GM12878 (cell line): ENCODE results near the gene DCDC1. TPM values are rescaled to one million over a fixed set of nuclear protein-coding genes. Genes with fewer than 3 reads are reported as not detected.

Experiments
- ATAC-seq: fragments of 200-7000 bp; cut with Tn5 transposase; 3 replicates; pipeline ENCODE4 v1.9.1; 2020; ENCODE audit warnings: mild to moderate bottlenecking, moderate library complexity
- BruUV-seq: library from RNA; stranded (reverse); fragments of 400-500 nt; replicated peaks from 2 replicates; lab custom pipeline; 2021; lab: Mats Ljungman, UMichigan
- CTCF ChIA-PET: fragments of 300-600 bp; sonication (Branson Sonifier 250); formaldehyde crosslinking; extraction: SDS; loops from one replicate; lab custom pipeline; 2021; ENCODE audit warnings: inconsistent platforms; lab: Yijun Ruan, JAX
- POLR2A ChIA-PET: fragments of 350-600 bp; formaldehyde crosslinking; extraction: SDS; loops from one replicate; lab custom pipeline; 2021; ENCODE audit warnings: inconsistent platforms; lab: Charles Lee
- RAD21 ChIA-PET: fragments of 300-600 bp; sonication (Branson Sonifier 250); formaldehyde crosslinking; loops from one replicate; lab custom pipeline; 2023; ENCODE audit warnings: antibody characterized with exemption; ENCODE audit not compliant: unreplicated experiment; lab: Charles Lee
- SMC1A ChIA-PET: fragments of 300-600 bp; sonication (Branson Sonifier 250); formaldehyde crosslinking; loops from one replicate; lab custom pipeline; 2023; ENCODE audit not compliant: unreplicated experiment, uncharacterized antibody; lab: Charles Lee
- DNase-seq: peaks from one replicate; pipeline ENCODE4 v3.0.0-alpha.2; 2011; ENCODE audit warnings: low read depth, low spot score
- FAIRE-seq: peaks from 3 replicates; lab custom pipeline; 2011; peaks lifted over from hg19 to GRCh38; lab: Jason Lieb, UNC
- H2AFZ ChIP-seq: 2 replicates; pipeline ENCODE4 v1.6.0; 2011; ENCODE audit warnings: low read depth, low read length, control low read depth; ENCODE audit not compliant: control insufficient read depth
- H3K27ac ChIP-seq: 2 replicates; pipeline ENCODE4 v1.5.1; 2011; ENCODE audit warnings: control low read depth; ENCODE audit not compliant: control insufficient read depth, insufficient read depth
- H3K27me3 ChIP-seq, 2 experiments: replicated peaks in 1 of 2; 2 replicates each; pipeline versions ENCODE4 v1.6.0 to v1.6.1; 2011; ENCODE audit warnings: low read length in 1 of 2; ENCODE audit not compliant: control insufficient read depth in 2 of 2, insufficient read depth in 2 of 2
- H3K36me3 ChIP-seq, 2 experiments: 2 replicates each; pipeline ENCODE4 v1.5.1; 2011; ENCODE audit warnings: low read length in 1 of 2; ENCODE audit not compliant: control insufficient read depth in 2 of 2, insufficient read depth in 2 of 2
- H3K4me1 ChIP-seq: 2 replicates; pipeline ENCODE4 v1.6.1; 2011; ENCODE audit warnings: mild to moderate bottlenecking, low read length, moderate library complexity, mixed read lengths; ENCODE audit not compliant: control insufficient read depth, insufficient read depth
- H3K4me2 ChIP-seq: 2 replicates; pipeline ENCODE4 v1.6.0; 2011; ENCODE audit warnings: control low read depth; ENCODE audit not compliant: control insufficient read depth, insufficient read depth
- H3K4me3 ChIP-seq: fragments of 200-600 bp; sonication (generic); 2 replicates; pipeline ENCODE4 v1.5.1; 2016
- H3K79me2 ChIP-seq: 2 replicates; pipeline ENCODE4 v1.6.0; 2011; ENCODE audit warnings: low read length; ENCODE audit not compliant: control insufficient read depth, insufficient read depth
- H3K9ac ChIP-seq: 2 replicates; pipeline ENCODE4 v1.8.0; 2011; ENCODE audit warnings: low read length, control low read depth, mixed read lengths; ENCODE audit not compliant: control insufficient read depth, insufficient read depth
- H3K9me3 ChIP-seq: replicated peaks from 3 replicates; pipeline ENCODE4 v1.5.1; 2011; ENCODE audit warnings: mild to moderate bottlenecking, low read length; ENCODE audit not compliant: control insufficient read depth, insufficient read depth
- H4K20me1 ChIP-seq: 2 replicates; pipeline ENCODE4 v1.6.0; 2011; ENCODE audit not compliant: control insufficient read depth, insufficient read depth
- ATF7 ChIP-seq: fragments of 450-650 bp; IDR thresholded peaks from 2 replicates; pipeline ENCODE4 v1.6.1; 2016; ENCODE audit warnings: low read depth, mild to moderate bottlenecking
- CBX3 ChIP-seq: fragments of 200-600 bp; sonication (generic); IDR thresholded peaks from 2 replicates; pipeline ENCODE4 v1.6.1; 2016; ENCODE audit warnings: low read depth, borderline replicate concordance
- DPF2 ChIP-seq: fragments of 450-650 bp; IDR thresholded peaks from 2 replicates; pipeline ENCODE4 v1.6.1; 2017; ENCODE audit warnings: mild to moderate bottlenecking
- HDAC2 ChIP-seq: fragments of 200-600 bp; sonication (generic); IDR thresholded peaks from 2 replicates; pipeline ENCODE4 v1.6.1; 2017
- LARP7 ChIP-seq: fragments of 450-650 bp; IDR thresholded peaks from 2 replicates; pipeline ENCODE4 v1.6.1; 2017; ENCODE audit warnings: mild to moderate bottlenecking
- MAX ChIP-seq: IDR thresholded peaks from 2 replicates; pipeline ENCODE4 v1.6.1; 2012; ENCODE audit warnings: low read depth, low read length, improper control_type of control experiment
- POU2F2 ChIP-seq: IDR thresholded peaks from 3 replicates; pipeline ENCODE4 v1.6.1; 2011; ENCODE audit warnings: low read depth, mild to moderate bottlenecking, low read length, borderline replicate concordance
- RBBP5 ChIP-seq: fragments of 200-600 bp; sonication (generic); conservative IDR thresholded peaks from 2 replicates; pipeline ENCODE4 v1.6.1; 2016
- RFX5 ChIP-seq: IDR thresholded peaks from 2 replicates; pipeline ENCODE4 v1.6.1; 2011; ENCODE audit warnings: low read depth, low read length, improper control_type of control experiment
- SMARCA5 ChIP-seq: fragments of 450-650 bp; IDR thresholded peaks from 2 replicates; pipeline ENCODE4 v1.6.1; 2017; ENCODE audit warnings: mild to moderate bottlenecking
- SUPT20H ChIP-seq: IDR thresholded peaks from 2 replicates; pipeline ENCODE4 v1.6.1; 2011; ENCODE audit warnings: low read depth, mild to moderate bottlenecking, low read length, moderate library complexity, borderline replicate concordance; ENCODE audit not compliant: control insufficient read depth
- TBL1XR1 ChIP-seq: IDR thresholded peaks from 2 replicates; pipeline ENCODE4 v1.6.1; 2012; ENCODE audit warnings: low read depth, low read length, improper control_type of control experiment
- ZNF622 ChIP-seq: fragments of 450-650 bp; IDR thresholded peaks from 2 replicates; pipeline ENCODE4 v1.6.1; 2017; ENCODE audit warnings: mild to moderate bottlenecking, inconsistent platforms
- WGBS: methylation state at CpG from one replicate; pipeline ENCODE4 v1.1.6; 2016; ENCODE audit warnings: low lambda C conversion rate; ENCODE audit not compliant: insufficient replicate concordance, insufficient coverage; ENCODE audit errors: missing lambda C conversion rate; 5-methylcytosine and 5-hydroxymethylcytosine counted together
- in situ Hi-C: fragments of 300-500 bp; cut with MboI; formaldehyde crosslinking; loops from 9 replicates; pipeline ENCODE4 v1.14.3; 2018; ENCODE audit warnings: mixed read lengths
- intact Hi-C: fragments of 100-400 bp; cut with micrococcal nuclease; formaldehyde crosslinking; loops from one replicate; pipeline ENCODE4 v1.14.2; 2022; ENCODE audit not compliant: unreplicated experiment
- polyA plus RNA-seq, 11 experiments: library from polyadenylated mRNA; depleted of rRNA in 4 of 11; unstranded in 6 of 11; stranded (reverse) in 5 of 11; fragments of >200 nt; fragmentation: Nextera tagmentation in 4 of 11; fragmentation: Illumina TruSeq in 1 of 11; extraction: Ambion mirVana in 4 of 11; extraction: Trizol in 1 of 11; gene quantifications; 1 replicate in 1 of 11; 2 replicates in 10 of 11; pipeline versions ENCODE4 v1.2.1 to v1.2.3, GENCODE V29; 2011 to 2016; ENCODE audit warnings: inconsistent platforms in 2 of 11, missing spikeins in 2 of 11, low read depth in 1 of 11
- total RNA-seq, 4 experiments: library from RNA; depleted of rRNA in 3 of 4; stranded (reverse); fragments of >200 nt in 3 of 4; fragmentation: Illumina TruSeq in 1 of 4; extraction: Trizol in 1 of 4; gene quantifications; 2 replicates each; pipeline versions ENCODE4 v1.2.1 to v1.2.3, GENCODE V29; 2013 to 2021

The DCDC1 gene
- total and polyA plus RNA-seq, 10 of the 15 experiments (the other 5 are each of a cell fraction or from before 2014, with no cell fraction given): not detected

- no peak for TF ChIP-seq RFX5
- TF ChIP-seq ATF7: no peak
- no peak for TF ChIP-seq ZNF622
- no peak for TF ChIP-seq TBL1XR1
- TF ChIP-seq LARP7: no peak
- TF ChIP-seq MAX: no peak
- TF ChIP-seq RBBP5: no peak
- TF ChIP-seq HDAC2: no peak
Observed at GRCh38 chr11:31069447-31070205, 299.9 kb downstream of the DCDC1 start (continued).

- Histone ChIP-seq H3K9me3 (no peaks in the 10 kb centered on the region), H3K27ac (no peak overlapping the region), H3K36me3 (no peaks in the 10 kb centered on the region), H4K20me1 (no peaks in the 10 kb centered on the region), H3K79me2 (no peaks in the 10 kb centered on the region), H3K4me3 (no peak overlapping the region), H3K4me1 (no peaks in the 10 kb centered on the region), H3K27me3 (no peaks in the 10 kb centered on the region), H3K9ac (no peak overlapping the region), H3K4me2 (no peak overlapping the region), H2AFZ (no peak overlapping the region)
- no peak for DNase-seq
- POLR2A ChIA-PET: no interaction called here
- no peak for TF ChIP-seq SMARCA5
- TF ChIP-seq CBX3: no peak
- no peak for TF ChIP-seq POU2F2
- TF ChIP-seq DPF2: no peak
- no peak for TF ChIP-seq SUPT20H
- no peak for FAIRE-seq
- BruUV-seq: no TSS peak
- SMC1A ChIA-PET: no interaction called here
- CTCF ChIA-PET: interaction anchor here (2.0 kb wide), 1 partner anchor 15 kb away, joined by 5 read pairs; no protein-coding TSS in a partner anchor
- no peak for ATAC-seq
- 41% methylated on average over 2 of the region's 2 CpGs for WGBS
- RAD21 ChIA-PET: no interaction called here
- intact Hi-C loops (no loop called here), in situ Hi-C loops (no loop called here)
Observed at GRCh38 chr11:31060880-31061279, 308.7 kb downstream of the DCDC1 start.
